Kidney (tissue), 14 donors: Measurements from ENCODE around the gene TEX9. TPM values are rescaled to one million over a fixed set of nuclear protein-coding genes. Genes with fewer than 3 reads are reported as not detected.

Source experiments
- DNase-seq, 5 donors: peaks; one replicate each; pipeline ENCODE4 v3.0.0-alpha.2; 2013 to 2020
- FAIRE-seq: peaks from 2 replicates; lab custom pipeline; 2012; peaks lifted over from hg19 to GRCh38; lab: Jason Lieb, UNC
- H3K27ac ChIP-seq, 2 donors: one replicate each; pipeline ENCODE4 v1.7.0; 2013; ENCODE audit warnings: low read depth in 2 of 2, low read length in 2 of 2, inconsistent platforms in 1 of 2
- H3K27me3 ChIP-seq: one replicate; pipeline ENCODE4 v1.7.1; 2013; ENCODE audit warnings: low read length, inconsistent platforms; ENCODE audit not compliant: control insufficient read depth, insufficient read depth
- H3K36me3 ChIP-seq, 3 donors: one replicate each; pipeline versions ENCODE4 v1.7.0 to v1.7.1; 2013; ENCODE audit warnings: low read length in 3 of 3, control low read depth in 1 of 3, inconsistent platforms in 1 of 3; ENCODE audit not compliant: insufficient read depth in 3 of 3, control insufficient read depth in 2 of 3
- H3K4me1 ChIP-seq, 3 donors: one replicate each; pipeline versions ENCODE4 v1.7.0 to v1.7.1; 2013; ENCODE audit warnings: low read length in 3 of 3, inconsistent platforms in 1 of 3, low read depth in 1 of 3; ENCODE audit not compliant: control insufficient read depth in 2 of 3, insufficient read depth in 2 of 3
- H3K4me3 ChIP-seq, 3 donors: one replicate each; pipeline versions ENCODE4 v1.7.0 to v1.8.1; 2013; ENCODE audit warnings: low read length in 3 of 3, control low read depth in 1 of 3, inconsistent platforms in 1 of 3
- H3K9ac ChIP-seq, 3 donors: one replicate each; pipeline versions ENCODE4 v1.7.0 to v1.7.1; 2013; ENCODE audit warnings: low read length in 3 of 3, control low read depth in 1 of 3, inconsistent platforms in 1 of 3
- H3K9me3 ChIP-seq, 3 donors: one replicate each; pipeline versions ENCODE4 v1.7.0 to v1.7.1; 2013; ENCODE audit warnings: low read length in 3 of 3, control low read depth in 1 of 3, inconsistent platforms in 1 of 3; ENCODE audit not compliant: control insufficient read depth in 2 of 3, insufficient read depth in 1 of 3
- intact Hi-C: fragments of 100-400 bp; cut with DNase I; formaldehyde crosslinking; loops from one replicate; pipeline ENCODE4 v1.11.1; 2022
- polyA plus RNA-seq: library from polyadenylated mRNA; stranded (reverse); fragments of 350-450 nt; fragmentation: Illumina TruSeq; extraction: RNeasy Lipid Tissue Mini Kit (QIAGEN cat#74804); gene quantifications from one replicate; pipeline ENCODE4 v1.2.3, GENCODE V29; 2014; ENCODE audit warnings: low read depth, low replicate concordance; ENCODE audit not compliant: insufficient read depth
- total RNA-seq: library from RNA; stranded (reverse); fragmentation: NEBNext Ultra II Directional; extraction: Animal tissue kit (Norgen Biotek cat#: 25700); gene quantifications from one replicate; pipeline ENCODE4 v1.2.1, GENCODE V29; 2021
- TF ChIP-seq, protein P1 (sequence below): IDR thresholded peaks from 3 replicates; pipeline ENCODE4 v1.5.1; 2012; ENCODE audit warnings: mild to moderate bottlenecking, moderate library complexity, borderline replicate concordance; ENCODE audit not compliant: insufficient read depth; ENCODE audit errors: extremely low read depth
- donor health status: control.
- donor health status: control.
- donor health status: control.
- donor health status: control.
- donor health status: control.
- donor health status: DM: yes; HTN: yes; CAD: no.
- donor health status: Normal renal cell carcinoma (clear cell type).

Gene TEX9
- total and polyA plus RNA-seq, 2 donors from 2014 or later: 9.4 to 35.2 TPM

DNA sequence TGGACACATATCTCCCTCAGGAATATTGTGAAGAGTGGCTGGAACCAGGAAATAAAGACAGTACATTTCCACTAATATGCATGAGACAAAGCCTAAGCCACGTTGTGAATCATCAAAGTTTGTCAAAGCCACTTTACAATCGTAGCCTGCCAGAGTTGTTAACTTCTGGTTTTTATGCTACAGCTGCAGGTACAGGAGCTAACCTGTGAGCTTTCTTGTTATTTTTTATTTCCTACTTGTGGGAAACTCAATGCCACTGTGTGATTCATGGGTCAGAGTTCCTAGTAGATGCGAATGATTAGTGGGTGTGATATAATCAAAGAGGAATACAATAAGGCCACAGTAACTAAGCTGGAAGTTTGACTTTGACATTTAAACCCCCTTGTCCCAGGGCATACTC is 44.4 kb upstream of the TEX9 start:
- FAIRE-seq: no peak
- Histone ChIP-seq H3K27me3 (no peaks in the 10 kb centered on the region), H3K36me3 (no peaks in the 10 kb centered on the region), H3K9ac (no peak overlapping the region), H3K4me3 (no peak overlapping the region), H3K27ac (no peak overlapping the region), H3K9me3 (peaks cover 0 to 4% (median 0%) of the 10 kb centered on the region in 3 donors), H3K4me1 (no peaks in the 10 kb centered on the region)
- DNase-seq: no peak
- intact Hi-C loops: no loop called here
- TF ChIP-seq, protein P1, sequence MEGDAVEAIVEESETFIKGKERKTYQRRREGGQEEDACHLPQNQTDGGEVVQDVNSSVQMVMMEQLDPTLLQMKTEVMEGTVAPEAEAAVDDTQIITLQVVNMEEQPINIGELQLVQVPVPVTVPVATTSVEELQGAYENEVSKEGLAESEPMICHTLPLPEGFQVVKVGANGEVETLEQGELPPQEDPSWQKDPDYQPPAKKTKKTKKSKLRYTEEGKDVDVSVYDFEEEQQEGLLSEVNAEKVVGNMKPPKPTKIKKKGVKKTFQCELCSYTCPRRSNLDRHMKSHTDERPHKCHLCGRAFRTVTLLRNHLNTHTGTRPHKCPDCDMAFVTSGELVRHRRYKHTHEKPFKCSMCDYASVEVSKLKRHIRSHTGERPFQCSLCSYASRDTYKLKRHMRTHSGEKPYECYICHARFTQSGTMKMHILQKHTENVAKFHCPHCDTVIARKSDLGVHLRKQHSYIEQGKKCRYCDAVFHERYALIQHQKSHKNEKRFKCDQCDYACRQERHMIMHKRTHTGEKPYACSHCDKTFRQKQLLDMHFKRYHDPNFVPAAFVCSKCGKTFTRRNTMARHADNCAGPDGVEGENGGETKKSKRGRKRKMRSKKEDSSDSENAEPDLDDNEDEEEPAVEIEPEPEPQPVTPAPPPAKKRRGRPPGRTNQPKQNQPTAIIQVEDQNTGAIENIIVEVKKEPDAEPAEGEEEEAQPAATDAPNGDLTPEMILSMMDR: no peak

DNA sequence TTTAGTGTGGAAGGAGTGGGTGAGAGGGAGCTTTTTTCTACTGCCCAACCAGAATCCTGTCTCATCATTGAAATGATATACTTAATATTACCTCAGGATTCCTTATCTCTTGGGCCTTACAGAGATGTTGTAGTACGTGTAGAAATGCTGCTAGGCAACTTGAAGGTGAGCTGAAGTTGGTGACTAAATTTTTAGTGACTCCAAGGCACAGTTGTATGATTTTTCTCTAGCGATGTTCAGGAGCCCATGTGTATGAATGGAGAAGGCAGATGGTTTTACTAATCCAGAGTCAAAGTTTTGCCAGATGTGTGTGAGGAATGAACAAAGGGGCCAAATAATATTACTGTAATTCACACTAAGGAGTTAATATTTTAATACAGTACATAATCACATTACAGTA is 42.8 kb upstream of the TEX9 start:
- DNase-seq (no peak), FAIRE-seq (no peak)
- no peak overlapping the region for H3K9ac ChIP-seq
- no peaks in the 10 kb centered on the region for H3K36me3 ChIP-seq
- H3K27ac ChIP-seq: no peak overlapping the region
- TF ChIP-seq, protein P1: no peak
- no peaks in the 10 kb centered on the region for H3K4me1 ChIP-seq
- H3K4me3 ChIP-seq: no peak overlapping the region
- H3K9me3 ChIP-seq: peaks cover 0 to 4% (median 0%) of the 10 kb centered on the region in 3 donors
- H3K27me3 ChIP-seq: no peaks in the 10 kb centered on the region
- intact Hi-C loops: no loop called here

DNA sequence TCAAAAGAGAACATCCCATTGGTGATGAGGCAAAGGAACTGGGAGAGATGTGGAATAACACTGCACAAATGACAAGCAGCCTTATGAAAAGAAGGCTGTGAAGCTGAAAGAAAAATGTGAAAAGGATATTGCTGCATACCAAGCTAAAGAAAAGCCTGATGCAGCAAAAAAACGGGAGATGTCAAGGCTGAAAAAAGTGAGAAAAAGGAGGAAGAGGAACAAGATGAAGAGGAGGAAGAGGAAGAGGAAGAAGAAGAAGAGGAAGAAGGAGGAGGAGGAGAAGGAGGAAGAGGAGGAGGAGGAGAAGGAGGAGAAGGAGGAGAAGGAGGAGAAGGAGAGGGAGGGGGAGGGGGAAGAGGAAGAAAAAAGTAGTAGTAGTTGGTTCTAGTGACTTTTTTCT is 41.8 kb upstream of the TEX9 start:
- no peak overlapping the region for H3K27ac ChIP-seq
- H3K36me3 ChIP-seq: no peaks in the 10 kb centered on the region
- no peak overlapping the region for H3K9ac ChIP-seq
- intact Hi-C loops: no loop called here
- H3K9me3 ChIP-seq: no peaks in the 10 kb centered on the region
- DNase-seq (no peak), FAIRE-seq (no peak)
- H3K4me3 ChIP-seq: no peak overlapping the region
- H3K4me1 ChIP-seq: no peaks in the 10 kb centered on the region
- H3K27me3 ChIP-seq: no peaks in the 10 kb centered on the region
- TF ChIP-seq, protein P1: no peak

DNA sequence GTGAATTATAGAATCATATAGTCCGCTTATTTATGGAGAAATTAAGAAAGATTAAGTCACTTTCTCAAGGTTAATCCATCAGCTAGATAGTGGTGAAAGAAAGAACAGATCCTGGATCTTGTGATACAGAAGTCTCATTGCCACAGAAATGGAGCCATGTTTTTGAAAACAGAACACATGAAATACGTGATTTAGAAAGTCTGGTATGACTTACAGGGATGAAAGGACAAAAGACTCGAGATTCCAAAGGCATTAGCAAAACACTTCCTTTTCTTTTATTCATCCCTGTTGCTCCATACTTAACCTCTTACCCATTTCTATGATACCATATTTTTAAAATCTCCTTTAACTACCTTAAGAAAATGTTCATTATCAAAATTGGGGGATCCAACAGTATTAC is 40.0 kb upstream of the TEX9 start:
- intact Hi-C loops: no loop called here
- Histone ChIP-seq H3K36me3 (no peaks in the 10 kb centered on the region), H3K27ac (no peak overlapping the region), H3K4me3 (no peak overlapping the region), H3K4me1 (no peaks in the 10 kb centered on the region), H3K9ac (no peak overlapping the region), H3K27me3 (no peaks in the 10 kb centered on the region), H3K9me3 (no peaks in the 10 kb centered on the region)
- FAIRE-seq (no peak), DNase-seq (no peak)
- TF ChIP-seq, protein P1: no peak
